ENCODE results near the gene TBX15.
"Not testable (repeated sequence)": the region's sequence is repeated elsewhere in the genome, so short reads cannot be mapped to it uniquely, and the experiment has no call there.

TBX15 gene

GRCh38 chr1:118918940-118919259 is 69.2 kb downstream of the TBX15 start:
- DNase-seq (ENCODE audit: extremely low spot score) = no peak
- TF ChIP-seq BHLHE40 (IDR thresholded peaks at IDR 0.05; ENCODE audit: borderline replicate concordance) (no peak), HDGF (IDR thresholded peaks at IDR 0.05; ENCODE audit: borderline replicate concordance) (no peak), SUZ12 (IDR thresholded peaks at IDR 0.05) (no peak), SP1 (IDR thresholded peaks at IDR 0.05) (no peak), ELF4 (IDR thresholded peaks at IDR 0.05) (no peak), FOXK2 (IDR thresholded peaks at IDR 0.05) (no peak), TARDBP (IDR thresholded peaks at IDR 0.05) (no peak)
- ChIA-PET POLR2A (no interaction called here), CTCF (no interaction called here)

- TF ChIP-seq ELF4 (IDR thresholded peaks at IDR 0.05) (no peak), HDGF (IDR thresholded peaks at IDR 0.05; ENCODE audit: borderline replicate concordance) (no peak), NFRKB (IDR thresholded peaks at IDR 0.05) (no peak), SP1 (IDR thresholded peaks at IDR 0.05) (no peak), L3MBTL2 (conservative IDR thresholded peaks at IDR 0.05) (no peak), ARNT (IDR thresholded peaks at IDR 0.05) (no peak), ZNF384 (IDR thresholded peaks at IDR 0.05) (no peak), SUZ12 (IDR thresholded peaks at IDR 0.05) (no peak), FOXM1 (IDR thresholded peaks at IDR 0.05; ENCODE audit: borderline replicate concordance) (no peak), CTBP1 (IDR thresholded peaks at IDR 0.05; ENCODE audit: borderline replicate concordance) (no peak), LEF1 (IDR thresholded peaks at IDR 0.05; ENCODE audit: borderline replicate concordance) (no peak), TARDBP (IDR thresholded peaks at IDR 0.05) (no peak), BHLHE40 (IDR thresholded peaks at IDR 0.05; ENCODE audit: borderline replicate concordance) (no peak), FOXA1 (IDR thresholded peaks at IDR 0.05) (no peak), FOXK2 (IDR thresholded peaks at IDR 0.05) (no peak)
- TF ChIP-seq, protein P1, sequence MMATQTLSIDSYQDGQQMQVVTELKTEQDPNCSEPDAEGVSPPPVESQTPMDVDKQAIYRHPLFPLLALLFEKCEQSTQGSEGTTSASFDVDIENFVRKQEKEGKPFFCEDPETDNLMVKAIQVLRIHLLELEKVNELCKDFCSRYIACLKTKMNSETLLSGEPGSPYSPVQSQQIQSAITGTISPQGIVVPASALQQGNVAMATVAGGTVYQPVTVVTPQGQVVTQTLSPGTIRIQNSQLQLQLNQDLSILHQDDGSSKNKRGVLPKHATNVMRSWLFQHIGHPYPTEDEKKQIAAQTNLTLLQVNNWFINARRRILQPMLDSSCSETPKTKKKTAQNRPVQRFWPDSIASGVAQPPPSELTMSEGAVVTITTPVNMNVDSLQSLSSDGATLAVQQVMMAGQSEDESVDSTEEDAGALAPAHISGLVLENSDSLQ (IDR thresholded peaks at IDR 0.05) = no peak
- DNase-seq (ENCODE audit: extremely low spot score) = no peak
- CTCF ChIA-PET = no interaction called here
- POLR2A ChIA-PET = no interaction called here
These were observed 69.8 kb downstream of the TBX15 start for GRCh38 chr1:118918230-118918939.

- POLR2A ChIA-PET; DNase-seq (ENCODE audit: extremely low spot score); CTCF ChIA-PET: not testable (repeated sequence)
These were observed 71.8 kb downstream of the TBX15 start for GRCh38 chr1:118916346-118916745.

GRCh38 chr1:118914379-118915161 is 73.6 kb downstream of the TBX15 start:
- ChIA-PET CTCF (no interaction called here), POLR2A (no interaction called here)
- no peak for DNase-seq (ENCODE audit: extremely low spot score)
- no peak for TF ChIP-seq NFRKB (IDR thresholded peaks at IDR 0.05)
- no peak for TF ChIP-seq FOXM1 (IDR thresholded peaks at IDR 0.05; ENCODE audit: borderline replicate concordance)
- TF ChIP-seq SUZ12 (IDR thresholded peaks at IDR 0.05) = no peak
- TF ChIP-seq, protein P1 (IDR thresholded peaks at IDR 0.05) = no peak
- TF ChIP-seq L3MBTL2 (conservative IDR thresholded peaks at IDR 0.05) = no peak
- TF ChIP-seq ELF4 (IDR thresholded peaks at IDR 0.05) = no peak
- TF ChIP-seq CTBP1 (IDR thresholded peaks at IDR 0.05; ENCODE audit: borderline replicate concordance) = no peak
- no peak for TF ChIP-seq HDGF (IDR thresholded peaks at IDR 0.05; ENCODE audit: borderline replicate concordance)
- TF ChIP-seq TARDBP (IDR thresholded peaks at IDR 0.05) = no peak
- TF ChIP-seq LEF1 (IDR thresholded peaks at IDR 0.05; ENCODE audit: borderline replicate concordance) = no peak
- TF ChIP-seq FOXA1 (IDR thresholded peaks at IDR 0.05) = no peak
- no peak for TF ChIP-seq SP1 (IDR thresholded peaks at IDR 0.05)
- TF ChIP-seq FOXK2 (IDR thresholded peaks at IDR 0.05) = no peak
- no peak for TF ChIP-seq BHLHE40 (IDR thresholded peaks at IDR 0.05; ENCODE audit: borderline replicate concordance)
- no peak for TF ChIP-seq ARNT (IDR thresholded peaks at IDR 0.05)
- TF ChIP-seq ZNF384 (IDR thresholded peaks at IDR 0.05) = no peak

- DNase-seq (ENCODE audit: extremely low spot score) = no peak
- no peak for TF ChIP-seq NFRKB (IDR thresholded peaks at IDR 0.05)
- no peak for TF ChIP-seq L3MBTL2 (conservative IDR thresholded peaks at IDR 0.05)
- TF ChIP-seq, protein P1 (IDR thresholded peaks at IDR 0.05) = no peak
- TF ChIP-seq CTBP1 (IDR thresholded peaks at IDR 0.05; ENCODE audit: borderline replicate concordance) = no peak
- no peak for TF ChIP-seq FOXA1 (IDR thresholded peaks at IDR 0.05)
- no peak for TF ChIP-seq TARDBP (IDR thresholded peaks at IDR 0.05)
- no peak for TF ChIP-seq FOXK2 (IDR thresholded peaks at IDR 0.05)
- no peak for TF ChIP-seq LEF1 (IDR thresholded peaks at IDR 0.05; ENCODE audit: borderline replicate concordance)
- no peak for TF ChIP-seq HDGF (IDR thresholded peaks at IDR 0.05; ENCODE audit: borderline replicate concordance)
- no peak for TF ChIP-seq FOXM1 (IDR thresholded peaks at IDR 0.05; ENCODE audit: borderline replicate concordance)
- TF ChIP-seq ZNF384 (IDR thresholded peaks at IDR 0.05) = no peak
- no peak for TF ChIP-seq SP1 (IDR thresholded peaks at IDR 0.05)
- TF ChIP-seq ARNT (IDR thresholded peaks at IDR 0.05) = no peak
- TF ChIP-seq ELF4 (IDR thresholded peaks at IDR 0.05) = no peak
- no peak for TF ChIP-seq BHLHE40 (IDR thresholded peaks at IDR 0.05; ENCODE audit: borderline replicate concordance)
- TF ChIP-seq SUZ12 (IDR thresholded peaks at IDR 0.05) = no peak
- ChIA-PET CTCF (no interaction called here), POLR2A (no interaction called here)
These were observed 74.3 kb downstream of the TBX15 start for GRCh38 chr1:118913818-118914217.

- no peak for DNase-seq (ENCODE audit: extremely low spot score)
- CTCF ChIA-PET = interaction anchor here (0.8 kb wide), 1 partner anchor 363 kb away, joined by 3 read pairs; no protein-coding TSS in a partner anchor
- POLR2A ChIA-PET = no interaction called here
- no peak for TF ChIP-seq BHLHE40 (IDR thresholded peaks at IDR 0.05; ENCODE audit: borderline replicate concordance)
These were observed 75.6 kb downstream of the TBX15 start for GRCh38 chr1:118912574-118912973.
